Astrocyte (in vitro differentiated cells and primary cell): ENCODE results near the gene UGT2B10. TPM values are rescaled to one million over a fixed set of nuclear protein-coding genes. Genes with fewer than 3 reads are reported as not detected.

ENCODE experiments used
- DNase-seq: peaks from one replicate; pipeline ENCODE4 v3.0.0-alpha.2; 2010; ENCODE audit warnings: low read depth
- FAIRE-seq: peaks from 2 replicates; lab custom pipeline; 2011; peaks lifted over from hg19 to GRCh38; lab: Jason Lieb, UNC
- H2AFZ ChIP-seq: 2 replicates; pipeline ENCODE4 v1.6.0; 2012; ENCODE audit warnings: low read depth, low read length, inconsistent platforms
- H3K27ac ChIP-seq: 2 replicates; pipeline ENCODE4 v1.5.1; 2011; ENCODE audit warnings: low read depth, low read length, inconsistent platforms
- H3K27me3 ChIP-seq: 2 replicates; pipeline ENCODE4 v1.6.0; 2011; ENCODE audit warnings: low read length, inconsistent platforms; ENCODE audit not compliant: insufficient read depth
- H3K36me3 ChIP-seq: 2 replicates; pipeline ENCODE4 v1.5.1; 2011; ENCODE audit warnings: low read length, inconsistent platforms; ENCODE audit not compliant: insufficient read depth
- H3K4me1 ChIP-seq: 2 replicates; pipeline ENCODE4 v1.5.1; 2011; ENCODE audit warnings: low read length, inconsistent platforms; ENCODE audit not compliant: insufficient read depth
- H3K4me2 ChIP-seq: 2 replicates; pipeline ENCODE4 v1.6.0; 2012; ENCODE audit warnings: low read length, inconsistent platforms
- H3K4me3 ChIP-seq: 2 replicates; pipeline ENCODE4 v1.5.1; 2011; ENCODE audit warnings: low read depth, mild to moderate bottlenecking, low read length, inconsistent platforms; ENCODE audit not compliant: insufficient read depth
- H3K79me2 ChIP-seq: 2 replicates; pipeline ENCODE4 v1.6.0; 2012; ENCODE audit warnings: mild to moderate bottlenecking, low read length, inconsistent platforms; ENCODE audit not compliant: insufficient read depth
- H3K9ac ChIP-seq: 2 replicates; pipeline ENCODE4 v1.6.0; 2012; ENCODE audit warnings: mild to moderate bottlenecking, low read length, inconsistent platforms
- H3K9me3 ChIP-seq: 2 replicates; pipeline ENCODE4 v1.5.1; 2012; ENCODE audit warnings: low read depth, mild to moderate bottlenecking, low read length, inconsistent platforms; ENCODE audit not compliant: insufficient read depth
- H4K20me1 ChIP-seq: 2 replicates; pipeline ENCODE4 v1.6.0; 2012; ENCODE audit warnings: low read length, inconsistent platforms; ENCODE audit not compliant: insufficient read depth
- H3K27ac Mint-ChIP-seq: one replicate; pipeline ENCODE4 v1.8.0; 2021; ENCODE audit warnings: mild to moderate bottlenecking, mixed read lengths; ENCODE audit not compliant: unreplicated experiment
- H3K27me3 Mint-ChIP-seq: one replicate; pipeline ENCODE4 v1.8.0; 2021; ENCODE audit warnings: low read depth, mixed read lengths; ENCODE audit not compliant: unreplicated experiment
- H3K36me3 Mint-ChIP-seq: one replicate; pipeline ENCODE4 v1.8.0; 2021; ENCODE audit warnings: low read depth, mixed read lengths; ENCODE audit not compliant: unreplicated experiment
- H3K4me1 Mint-ChIP-seq: one replicate; pipeline ENCODE4 v1.8.0; 2021; ENCODE audit warnings: low read depth, mixed read lengths; ENCODE audit not compliant: unreplicated experiment
- H3K4me3 Mint-ChIP-seq: one replicate; pipeline ENCODE4 v1.8.0; 2021; ENCODE audit warnings: mild to moderate bottlenecking, moderate library complexity, mixed read lengths; ENCODE audit not compliant: unreplicated experiment
- H3K9me3 Mint-ChIP-seq: one replicate; pipeline ENCODE4 v1.8.0; 2021; ENCODE audit warnings: mild to moderate bottlenecking, mixed read lengths; ENCODE audit not compliant: unreplicated experiment
- CTCF ChIP-seq: IDR thresholded peaks from 2 replicates; pipeline ENCODE4 v1.5.1; 2011; ENCODE audit warnings: low read depth, mild to moderate bottlenecking, inconsistent platforms, low read length, moderate library complexity; ENCODE audit not compliant: insufficient read depth
- EZH2 ChIP-seq: IDR thresholded peaks from 2 replicates; pipeline ENCODE4 v1.6.1; 2012; ENCODE audit warnings: mild to moderate bottlenecking, low read length, inconsistent platforms; ENCODE audit not compliant: insufficient read depth
- total RNA-seq: library from RNA; stranded (reverse); gene quantifications from 2 replicates; pipeline ENCODE4 v1.2.1, GENCODE V29; 2021

Gene UGT2B10
- total RNA-seq, 1 donor from 2014 or later: not detected

DNA sequence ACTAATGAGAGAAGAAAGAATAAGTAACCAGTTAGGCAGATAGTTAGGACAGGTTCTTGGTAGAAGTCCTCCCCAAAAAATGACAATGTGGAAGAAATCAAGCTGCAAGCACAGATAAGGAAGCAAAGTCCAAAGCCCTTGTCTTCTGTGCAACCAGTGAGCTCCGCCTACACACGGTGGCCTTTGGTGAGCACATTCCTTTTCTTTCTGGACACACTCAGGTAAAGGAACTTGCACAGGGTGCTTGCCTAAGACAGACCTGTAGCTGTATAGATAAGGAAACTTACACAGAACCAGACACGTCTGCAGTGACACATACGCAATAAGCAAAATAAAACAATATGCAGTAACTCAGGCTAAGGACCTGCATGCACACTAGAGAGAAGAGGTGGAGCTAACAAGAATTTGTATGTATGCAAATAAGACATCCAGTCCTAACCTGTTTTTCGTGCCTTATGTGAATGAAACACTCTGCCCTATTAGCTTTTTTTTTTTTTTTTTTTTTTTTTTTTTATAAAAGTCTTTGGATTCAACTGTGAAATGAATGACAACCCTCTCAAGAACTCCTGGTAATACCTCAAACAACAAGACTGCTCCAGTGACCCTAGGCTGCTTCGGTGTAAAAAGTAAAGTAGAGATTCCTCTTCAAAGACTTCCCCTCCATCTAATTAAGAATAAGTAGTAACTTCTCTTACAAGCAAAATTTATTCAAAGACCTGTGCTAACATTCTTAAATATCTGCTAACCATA lies 48.8 kb downstream of the UGT2B10 start:
- Mint-ChIP-seq H3K9me3 (no peaks in the 10 kb centered on the region), H3K4me1 (no peaks in the 10 kb centered on the region), H3K36me3 (no peaks in the 10 kb centered on the region), H3K27ac (no peak overlapping the region), H3K27me3 (no peaks in the 10 kb centered on the region), H3K4me3 (no peak overlapping the region)
- no peak for DNase-seq
- Histone ChIP-seq H3K4me3 (no peak overlapping the region), H3K27ac (no peak overlapping the region), H3K9ac (no peak overlapping the region), H4K20me1 (no peaks in the 10 kb centered on the region), H2AFZ (no peak overlapping the region), H3K4me1 (no peaks in the 10 kb centered on the region), H3K9me3 (no peaks in the 10 kb centered on the region), H3K4me2 (no peak overlapping the region), H3K79me2 (no peaks in the 10 kb centered on the region), H3K36me3 (no peaks in the 10 kb centered on the region), H3K27me3 (no peaks in the 10 kb centered on the region)
- no peak for FAIRE-seq
- TF ChIP-seq EZH2 (no peak), CTCF (no peak)

- DNase-seq (no peak), FAIRE-seq (no peak)
- Histone ChIP-seq H3K27me3 (no peaks in the 10 kb centered on the region), H3K27ac (no peak overlapping the region), H3K4me3 (no peak overlapping the region), H3K9ac (no peak overlapping the region), H2AFZ (no peak overlapping the region), H3K36me3 (no peaks in the 10 kb centered on the region), H4K20me1 (no peaks in the 10 kb centered on the region), H3K79me2 (no peaks in the 10 kb centered on the region), H3K4me2 (no peak overlapping the region), H3K9me3 (no peaks in the 10 kb centered on the region), H3K4me1 (no peaks in the 10 kb centered on the region)
- H3K27me3 Mint-ChIP-seq: no peaks in the 10 kb centered on the region
- H3K9me3 Mint-ChIP-seq: no peaks in the 10 kb centered on the region
- no peak overlapping the region for H3K4me3 Mint-ChIP-seq
- no peaks in the 10 kb centered on the region for H3K36me3 Mint-ChIP-seq
- no peaks in the 10 kb centered on the region for H3K4me1 Mint-ChIP-seq
- TF ChIP-seq CTCF (no peak), EZH2 (no peak)
- H3K27ac Mint-ChIP-seq: no peak overlapping the region
Observed at GRCh38 chr4:68865188-68865638, 49.4 kb downstream of the UGT2B10 start.

- Histone ChIP-seq H3K9me3 (no peaks in the 10 kb centered on the region), H3K4me3 (no peak overlapping the region), H3K27ac (no peak overlapping the region), H3K4me2 (no peak overlapping the region), H3K4me1 (no peaks in the 10 kb centered on the region), H4K20me1 (no peaks in the 10 kb centered on the region), H3K27me3 (no peaks in the 10 kb centered on the region), H3K36me3 (no peaks in the 10 kb centered on the region), H3K9ac (no peak overlapping the region), H2AFZ (no peak overlapping the region), H3K79me2 (no peaks in the 10 kb centered on the region)
- Mint-ChIP-seq H3K4me3 (no peak overlapping the region), H3K27me3 (no peaks in the 10 kb centered on the region), H3K4me1 (no peaks in the 10 kb centered on the region), H3K36me3 (no peaks in the 10 kb centered on the region), H3K27ac (no peak overlapping the region), H3K9me3 (no peaks in the 10 kb centered on the region)
- TF ChIP-seq EZH2 (no peak), CTCF (no peak)
- DNase-seq: no peak
- no peak for FAIRE-seq
Observed at GRCh38 chr4:68865760-68866159, 50.0 kb downstream of the UGT2B10 start.
